CD4-positive, alpha-beta T cell treated with Interleukin-15 for 4 hours (primary cell): ENCODE data around the gene IRX6.

ENCODE experiments used
- DNase-seq: peaks from one replicate; pipeline ENCODE4 v3.0.0-alpha.2; 2020; ENCODE audit warnings: low spot score

The IRX6 gene

DNA sequence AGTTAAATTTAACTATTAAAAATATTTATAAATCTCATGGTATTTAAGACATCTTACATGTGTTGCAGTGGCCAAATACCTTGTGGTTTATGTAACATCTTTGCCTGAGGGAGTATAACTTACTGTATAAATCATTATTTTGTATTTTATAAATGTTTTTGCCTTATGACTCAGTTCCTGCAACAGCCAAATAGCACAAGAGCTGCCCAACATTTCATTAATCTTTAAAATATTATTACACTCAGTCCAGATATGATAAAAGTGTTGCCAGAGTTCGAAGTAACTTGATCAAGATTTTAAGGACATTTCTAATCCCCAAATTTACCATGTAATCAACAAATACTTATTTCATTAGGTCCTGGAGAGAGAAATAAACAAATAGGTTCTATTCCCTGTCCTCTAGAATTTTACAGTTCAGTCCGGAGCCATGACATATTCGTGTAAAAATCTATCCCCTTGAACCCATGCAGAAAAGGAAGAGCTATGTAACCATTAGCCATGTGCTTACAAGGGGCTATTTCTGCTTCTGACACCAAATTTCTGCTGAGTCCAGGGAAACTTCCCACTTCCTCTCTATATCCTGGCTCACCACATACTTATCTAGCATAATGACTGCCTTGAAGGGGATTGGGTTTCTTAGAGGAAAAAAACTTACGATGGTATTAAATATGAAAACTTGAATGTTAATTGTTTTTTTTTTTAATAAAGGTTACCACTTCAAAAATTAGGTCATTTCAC is 44.0 kb downstream of the IRX6 start:
- no peak for DNase-seq

DNA sequence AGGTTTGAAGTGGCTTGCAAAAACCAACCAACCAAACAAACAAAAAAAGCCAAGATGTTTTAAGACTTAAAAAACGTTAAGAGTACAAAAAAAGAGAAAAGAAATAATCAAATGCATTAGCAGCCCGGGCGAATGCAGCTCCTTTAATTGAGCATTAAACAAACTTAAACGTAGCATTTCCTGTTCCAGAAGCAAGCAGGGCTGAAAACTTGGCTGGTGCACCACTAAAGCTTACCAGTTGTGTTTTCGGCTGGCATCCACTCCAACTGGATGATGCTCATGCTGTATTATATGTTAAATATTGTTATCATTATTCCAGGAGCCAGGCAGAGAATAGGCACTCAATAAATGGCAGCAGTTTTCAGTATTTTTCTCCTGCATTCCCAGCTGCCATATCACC is 45.1 kb downstream of the IRX6 start:
- DNase-seq, result no peak

DNA sequence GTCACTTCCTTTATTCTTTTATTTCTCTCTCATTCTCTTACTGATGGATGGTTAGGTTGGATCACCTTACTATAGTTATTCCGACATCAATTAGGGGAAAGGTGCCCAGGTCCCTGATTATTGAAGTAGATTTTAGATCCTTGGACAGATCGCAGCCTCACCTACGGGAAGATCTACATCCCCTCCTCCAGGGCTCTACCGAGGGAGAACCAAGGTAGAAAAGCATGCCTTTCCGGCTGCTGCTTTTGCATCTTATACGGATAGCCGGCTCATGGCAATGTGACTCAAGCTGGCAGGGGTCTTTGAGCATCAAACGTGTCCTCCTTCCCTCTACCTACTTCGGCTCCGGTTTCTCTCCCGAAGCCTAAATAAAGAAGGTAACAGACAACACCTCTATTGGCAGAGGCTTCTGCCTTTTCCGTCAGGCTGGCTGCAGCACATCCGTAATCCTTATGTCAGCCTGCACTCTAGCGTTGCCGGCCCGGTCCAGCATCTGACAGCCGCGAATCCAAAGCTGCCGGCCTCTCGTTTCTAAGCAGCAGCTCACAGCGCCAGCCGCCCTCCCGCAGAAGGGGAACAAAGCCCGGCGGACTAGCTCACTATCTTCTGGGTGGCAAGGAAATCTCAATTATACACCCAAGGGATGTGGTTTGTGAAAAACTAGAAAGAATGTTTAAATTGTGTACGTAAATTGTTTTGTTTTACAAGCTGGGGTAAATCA is 46.9 kb downstream of the IRX6 start:
- DNase-seq, result no peak

DNA sequence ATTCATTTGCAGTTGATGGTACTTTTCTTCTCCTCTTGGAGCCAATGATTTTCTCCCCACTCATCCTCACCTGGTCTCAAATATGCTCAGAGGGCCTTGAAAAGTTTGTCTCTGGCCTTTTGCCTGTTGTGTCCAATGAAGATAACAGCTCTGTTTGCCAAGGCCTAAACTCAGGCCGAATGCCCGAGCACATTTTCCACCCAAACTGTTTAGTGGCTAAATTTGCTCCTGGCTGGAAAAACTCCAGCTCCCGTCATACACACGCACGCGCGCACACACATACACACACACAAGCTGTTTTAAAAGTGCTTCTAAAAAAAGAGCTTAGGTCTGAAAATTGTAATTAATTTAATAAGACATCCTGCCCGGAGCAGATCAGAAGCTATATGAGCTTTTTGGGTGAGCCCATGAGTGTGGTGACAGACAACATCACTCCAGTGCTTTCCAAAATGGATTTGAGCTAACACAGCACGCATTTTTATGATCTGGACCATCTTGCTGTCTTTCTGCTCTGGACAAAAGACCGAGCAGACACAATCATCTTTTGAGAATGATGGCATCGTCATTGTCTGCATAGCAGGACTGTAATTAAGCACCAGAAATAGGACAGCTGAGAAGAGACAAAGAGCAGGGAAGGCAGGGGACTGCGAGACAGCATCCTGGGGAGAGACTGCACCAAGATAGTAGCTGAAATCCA is 48.9 kb downstream of the IRX6 start:
- DNase-seq, result no peak

DNA sequence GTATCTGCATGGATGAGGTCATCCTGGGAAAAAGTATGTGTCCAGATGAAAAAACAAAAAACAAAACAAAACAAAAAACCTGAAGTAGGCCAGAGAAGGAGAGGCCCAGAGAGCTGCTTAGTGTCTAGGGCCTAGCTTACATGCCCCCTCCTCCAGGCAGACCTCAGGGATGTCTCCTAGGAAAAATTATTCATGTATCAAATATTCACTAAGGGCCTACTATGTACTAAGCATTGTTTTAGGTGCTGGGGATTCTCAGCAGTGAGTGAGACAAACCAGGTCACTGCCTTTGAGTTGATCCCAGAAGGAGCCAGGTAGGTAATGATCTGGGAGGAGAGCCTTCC is 49.5 kb downstream of the IRX6 start:
- no peak for DNase-seq

DNA sequence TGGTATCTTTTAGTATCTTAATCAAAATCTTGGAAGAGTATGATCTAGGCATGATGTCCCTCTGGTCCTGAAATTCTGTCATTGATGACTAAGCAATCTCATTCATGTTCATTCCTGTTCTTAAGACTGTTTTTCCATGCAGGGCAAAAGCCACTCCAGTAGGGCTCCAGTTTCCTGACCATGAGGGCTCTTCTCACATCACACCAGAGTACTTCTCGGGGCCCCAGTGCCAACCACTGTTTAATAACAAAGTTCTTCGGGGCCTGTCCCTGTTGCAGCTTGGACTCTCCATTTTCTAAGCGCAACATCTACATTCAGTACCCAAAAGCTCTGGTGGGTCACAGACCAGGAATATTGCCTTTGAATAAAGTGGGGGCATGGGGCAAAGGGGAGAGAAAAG is 52.0 kb downstream of the IRX6 start:
- DNase-seq, result no peak

DNA sequence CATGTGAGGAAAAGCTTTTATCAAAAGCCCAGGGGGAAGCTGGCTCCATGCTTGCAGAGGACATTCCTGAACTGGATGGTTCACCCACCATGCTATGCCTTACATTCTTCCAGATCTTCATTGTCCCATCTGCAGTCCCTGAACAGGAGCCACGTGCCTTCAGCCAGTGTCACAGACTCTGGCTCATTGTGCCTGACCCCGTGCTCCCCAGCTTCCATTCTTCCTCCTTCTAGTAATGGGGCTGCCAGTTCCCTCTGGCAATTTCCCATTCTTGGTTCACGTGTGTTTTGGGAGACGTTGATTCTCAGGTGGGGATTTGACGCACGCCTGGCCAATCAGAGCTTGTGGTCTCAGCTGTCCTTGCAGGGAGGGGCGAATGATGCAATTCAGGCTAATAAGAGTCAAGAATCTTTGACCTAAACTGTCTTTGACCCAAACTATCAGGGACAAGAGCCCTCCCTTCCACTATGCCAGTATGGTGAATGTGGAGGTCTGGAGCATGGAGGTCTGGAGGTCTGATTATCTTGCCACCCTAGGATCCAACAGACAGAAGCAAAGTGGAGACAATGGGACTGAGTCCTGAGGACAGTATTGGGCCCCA is 52.7 kb downstream of the IRX6 start:
- no peak for DNase-seq

DNA sequence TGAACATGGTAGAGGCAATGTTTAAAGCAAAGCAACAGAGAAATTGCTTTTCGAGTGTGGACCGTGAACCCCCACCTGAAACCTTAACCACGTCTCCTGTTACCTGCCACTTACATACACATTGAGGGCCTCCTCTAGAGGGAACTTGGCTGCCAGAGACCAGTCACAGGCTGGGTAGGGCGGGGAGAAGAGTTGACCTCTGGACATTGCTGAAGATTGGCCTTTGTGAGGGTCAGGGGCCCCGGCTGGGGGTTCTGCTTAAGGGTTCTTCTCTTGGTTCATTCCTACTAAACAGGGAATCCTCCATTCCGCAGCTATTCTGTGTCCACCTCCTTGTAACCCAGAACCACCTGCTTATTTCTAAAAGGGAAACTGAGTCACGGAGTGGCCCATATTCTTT is 53.8 kb downstream of the IRX6 start:
- DNase-seq, result no peak

DNA sequence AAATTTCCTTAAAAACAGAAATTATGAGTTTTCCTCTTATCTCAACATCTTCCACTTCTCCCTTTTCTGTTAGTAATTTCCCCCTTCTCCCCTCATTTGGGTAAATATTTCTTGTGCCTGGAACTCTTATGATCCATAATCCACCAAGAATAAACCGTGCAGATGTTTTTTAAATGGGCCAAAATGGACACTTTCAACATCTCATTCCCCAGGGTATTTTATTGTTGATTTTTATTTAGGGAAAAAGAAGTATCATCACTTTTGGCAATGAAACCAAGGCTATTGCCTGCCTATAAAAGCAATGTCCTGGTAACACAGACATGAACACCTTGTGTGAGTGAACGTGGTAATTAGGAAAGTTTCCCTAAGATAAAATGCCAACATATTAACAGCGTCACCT is 54.6 kb downstream of the IRX6 start:
- no peak for DNase-seq

DNA sequence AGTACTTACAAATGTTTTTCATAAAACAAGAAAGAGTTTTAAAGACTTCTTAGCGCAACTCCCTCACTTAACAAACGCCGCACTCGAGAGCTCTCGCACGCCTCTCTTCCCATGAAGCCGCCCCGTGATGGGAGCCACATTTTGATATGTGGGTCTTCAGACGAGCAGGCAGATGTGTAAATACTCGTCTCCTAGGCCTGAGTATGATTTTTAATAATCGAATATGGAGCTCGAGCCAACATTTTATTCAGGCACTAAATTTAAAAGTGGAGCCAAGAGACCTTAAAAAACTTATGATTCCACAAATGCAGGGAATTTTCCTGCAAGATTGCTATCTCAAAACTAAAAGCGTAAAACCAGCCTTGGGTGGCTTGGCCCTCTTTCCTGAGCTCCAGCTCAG is 55.4 kb downstream of the IRX6 start:
- DNase-seq, result no peak

DNA sequence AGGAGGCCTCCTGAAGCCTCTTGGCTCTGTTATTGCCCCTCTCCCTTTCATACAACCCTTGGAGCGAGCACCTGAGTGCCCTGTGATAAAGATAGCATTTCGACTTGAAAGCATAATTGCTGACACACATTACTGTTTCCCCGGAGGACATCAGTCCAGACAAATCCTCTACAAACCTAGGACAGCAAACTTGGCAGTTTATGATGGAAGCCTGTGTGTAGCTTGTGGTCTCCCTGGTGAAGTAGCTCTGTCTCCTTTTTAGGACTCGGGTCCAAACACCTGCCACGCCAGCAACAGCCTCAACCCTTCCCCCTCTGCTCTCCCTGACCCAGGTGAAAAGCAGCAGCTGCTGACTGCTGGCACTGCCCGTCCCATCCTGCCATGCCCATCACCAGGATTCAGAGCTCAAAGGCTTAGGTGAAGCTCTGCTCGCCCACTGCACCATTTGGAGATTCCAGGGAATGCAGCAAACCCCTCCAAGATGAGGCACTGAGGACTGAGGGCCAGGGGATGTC is 55.9 kb downstream of the IRX6 start:
- DNase-seq, result no peak
